SHP77 treated with DMSO at 0.1 percent for 48 hours (cell line): ENCODE data around the gene ESRRG.

ENCODE experiments used
- DNase-seq: peaks from one replicate; lab custom pipeline; 2025; lab: John Stamatoyannopoulos, UW

ESRRG gene

GRCh38 chr1:216502528-216503162 is 220.6 kb downstream of the ESRRG start:
- no peak for DNase-seq

- no peak for DNase-seq
Observed at GRCh38 chr1:216500273-216500967, 222.8 kb downstream of the ESRRG start.

- no peak for DNase-seq
Observed at GRCh38 chr1:216499581-216500272, 223.5 kb downstream of the ESRRG start.

- no peak for DNase-seq
Observed at GRCh38 chr1:216498277-216498676, 225.0 kb downstream of the ESRRG start.

- DNase-seq = no peak
Observed at GRCh38 chr1:216485042-216485441, 238.2 kb downstream of the ESRRG start.

- no peak for DNase-seq
Observed at GRCh38 chr1:216483672-216484401, 239.4 kb downstream of the ESRRG start.

GRCh38 chr1:216482620-216483019 is 240.6 kb downstream of the ESRRG start:
- no peak for DNase-seq

- DNase-seq = no peak
Observed at GRCh38 chr1:216478238-216478637, 245.0 kb downstream of the ESRRG start.

- no peak for DNase-seq
Observed at GRCh38 chr1:216476341-216476740, 246.9 kb downstream of the ESRRG start.

- DNase-seq = no peak
Observed at GRCh38 chr1:216475659-216476276, 247.5 kb downstream of the ESRRG start.

- no peak for DNase-seq
Observed at GRCh38 chr1:216466162-216466801, 256.9 kb downstream of the ESRRG start.

GRCh38 chr1:216464489-216464888 is 258.7 kb downstream of the ESRRG start:
- DNase-seq = no peak

- DNase-seq = no peak
Observed at GRCh38 chr1:216462066-216462775, 261.0 kb downstream of the ESRRG start.

GRCh38 chr1:216461466-216461865 is 261.8 kb downstream of the ESRRG start:
- DNase-seq = no peak

- no peak for DNase-seq
Observed at GRCh38 chr1:216459651-216460207, 263.5 kb downstream of the ESRRG start.

- DNase-seq = no peak
Observed at GRCh38 chr1:216458812-216459211, 264.4 kb downstream of the ESRRG start.

GRCh38 chr1:216457356-216457755 is 265.9 kb downstream of the ESRRG start:
- DNase-seq = no peak

GRCh38 chr1:216456682-216457081 is 266.5 kb downstream of the ESRRG start:
- no peak for DNase-seq

- DNase-seq = no peak
Observed at GRCh38 chr1:216453777-216454176, 269.5 kb downstream of the ESRRG start.
